ENCODE results near the gene MARCHF10. TPM values are rescaled to one million over a fixed set of nuclear protein-coding genes. Genes with fewer than 3 reads are reported as not detected.

MARCHF10 gene
- polyA plus RNA-seq, 1 experiment = 0.43 TPM

DNA sequence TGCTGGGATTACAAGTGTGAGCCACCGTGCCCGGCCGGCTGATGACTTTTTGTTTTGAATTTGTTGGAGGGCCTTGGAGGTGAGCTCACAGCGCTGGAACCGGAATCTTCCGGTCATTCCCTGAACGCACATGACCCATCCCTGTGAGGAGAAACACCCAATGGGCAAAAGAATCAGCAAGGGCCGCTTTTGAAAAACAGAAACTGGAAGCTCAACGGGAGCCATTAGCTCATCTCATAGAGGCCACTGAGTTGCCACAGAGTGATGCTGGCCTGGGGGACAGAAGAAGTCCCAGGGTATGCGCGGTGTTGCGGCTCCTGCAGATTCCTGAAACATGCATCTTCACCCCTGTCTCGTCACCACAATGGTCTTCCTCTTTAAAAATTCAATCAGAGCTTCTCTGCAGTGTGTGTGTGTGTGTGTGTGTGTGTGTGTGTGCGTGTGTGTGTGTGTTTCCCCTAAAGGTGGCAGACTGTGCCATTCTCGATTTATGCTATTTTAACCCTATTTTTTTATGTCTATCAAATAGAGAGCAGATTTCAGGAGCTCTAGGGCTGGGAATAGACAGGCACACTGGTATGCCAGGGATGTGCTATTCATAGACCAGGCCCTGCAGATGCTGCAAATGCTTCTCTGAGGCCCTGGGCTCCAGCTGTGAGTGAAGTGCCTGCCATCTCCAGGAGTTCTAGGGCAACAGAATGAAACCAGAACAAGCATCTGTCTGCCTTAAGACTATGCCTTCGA lies 68.3 kb downstream of the MARCHF10 start:
- CTCF ChIA-PET = interaction anchor here (0.6 to 2.0 kb wide), 7 partner anchors 11 to 879 kb away, joined by 3 to 6 read pairs (median 3); no protein-coding TSS in a partner anchor
- POLR2A ChIA-PET = interaction anchor here (0.7 kb wide), 1 partner anchor 52 kb away, joined by 12 read pairs; no protein-coding TSS in a partner anchor
- H3K27me3 ChIP-seq (ENCODE audit: control insufficient read depth, insufficient read depth, low read length) = no peaks in the 10 kb centered on the region
- no peaks in the 10 kb centered on the region for H3K36me3 ChIP-seq (ENCODE audit: control insufficient read depth, insufficient read depth, low read length)
- TF ChIP-seq, protein P1, sequence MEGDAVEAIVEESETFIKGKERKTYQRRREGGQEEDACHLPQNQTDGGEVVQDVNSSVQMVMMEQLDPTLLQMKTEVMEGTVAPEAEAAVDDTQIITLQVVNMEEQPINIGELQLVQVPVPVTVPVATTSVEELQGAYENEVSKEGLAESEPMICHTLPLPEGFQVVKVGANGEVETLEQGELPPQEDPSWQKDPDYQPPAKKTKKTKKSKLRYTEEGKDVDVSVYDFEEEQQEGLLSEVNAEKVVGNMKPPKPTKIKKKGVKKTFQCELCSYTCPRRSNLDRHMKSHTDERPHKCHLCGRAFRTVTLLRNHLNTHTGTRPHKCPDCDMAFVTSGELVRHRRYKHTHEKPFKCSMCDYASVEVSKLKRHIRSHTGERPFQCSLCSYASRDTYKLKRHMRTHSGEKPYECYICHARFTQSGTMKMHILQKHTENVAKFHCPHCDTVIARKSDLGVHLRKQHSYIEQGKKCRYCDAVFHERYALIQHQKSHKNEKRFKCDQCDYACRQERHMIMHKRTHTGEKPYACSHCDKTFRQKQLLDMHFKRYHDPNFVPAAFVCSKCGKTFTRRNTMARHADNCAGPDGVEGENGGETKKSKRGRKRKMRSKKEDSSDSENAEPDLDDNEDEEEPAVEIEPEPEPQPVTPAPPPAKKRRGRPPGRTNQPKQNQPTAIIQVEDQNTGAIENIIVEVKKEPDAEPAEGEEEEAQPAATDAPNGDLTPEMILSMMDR (IDR thresholded peaks at IDR 0.05; ENCODE audit: insufficient read depth, low read depth, low read length) = 0 out of 2 replicates have a peak, but pooled peaks have one; percentile 2
- DNase-seq (ENCODE audit: low read depth) = peak; percentile 41
- H3K4me3 ChIP-seq (ENCODE audit: low read depth, low read length) = no peak overlapping the region

DNA sequence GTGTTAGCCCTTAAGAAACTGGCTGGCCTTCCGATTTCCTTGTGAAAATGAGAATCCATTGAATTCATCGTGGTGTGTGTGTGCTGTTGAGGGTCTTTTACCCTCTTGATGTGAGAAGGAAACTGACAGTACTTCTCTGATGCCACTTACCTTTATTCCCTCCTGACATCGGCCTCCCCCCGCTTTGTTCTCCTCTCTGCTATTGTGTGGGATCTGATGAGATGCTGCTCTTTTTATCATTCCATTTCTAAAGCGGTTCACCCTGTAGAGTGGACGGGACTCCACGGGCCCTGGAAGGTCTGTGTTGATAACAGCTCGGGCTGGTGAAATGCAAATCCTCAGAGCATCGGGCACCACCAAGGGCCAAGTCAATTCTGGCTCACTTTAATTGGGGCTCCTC lies 69.8 kb downstream of the MARCHF10 start:
- Histone ChIP-seq H3K4me3 (ENCODE audit: low read depth, low read length) (no peak overlapping the region), H3K27me3 (ENCODE audit: control insufficient read depth, insufficient read depth, low read length) (no peaks in the 10 kb centered on the region), H3K36me3 (ENCODE audit: control insufficient read depth, insufficient read depth, low read length) (no peaks in the 10 kb centered on the region)
- TF ChIP-seq, protein P1 (IDR thresholded peaks at IDR 0.05; ENCODE audit: insufficient read depth, low read depth, low read length) = no peak
- ChIA-PET POLR2A (no interaction called here), CTCF (interaction anchor here (2.0 kb wide), 1 partner anchor 10 kb away, joined by 6 read pairs; no protein-coding TSS in a partner anchor)
- DNase-seq (ENCODE audit: low read depth) = no peak

DNA sequence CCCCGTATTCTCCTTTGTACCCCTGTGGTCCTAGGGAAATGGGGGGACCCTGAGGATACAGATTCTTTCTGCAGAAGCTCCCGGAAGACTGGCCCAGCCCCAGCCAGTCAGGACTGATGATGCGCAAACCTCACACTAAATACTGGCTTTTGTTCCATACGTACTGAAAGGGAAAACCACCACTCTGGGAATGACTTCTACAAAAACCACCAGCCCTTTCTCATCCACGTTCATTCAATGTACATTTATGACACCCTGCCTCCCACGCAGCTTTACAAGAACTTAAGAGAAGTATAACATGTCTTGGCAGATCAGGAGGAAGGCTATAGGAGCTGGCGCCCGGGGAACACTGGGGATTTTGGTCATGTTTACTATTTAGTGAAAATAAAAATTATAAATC lies 70.6 kb downstream of the MARCHF10 start:
- TF ChIP-seq, protein P1 (IDR thresholded peaks at IDR 0.05; ENCODE audit: insufficient read depth, low read depth, low read length) = no peak
- ChIA-PET POLR2A (no interaction called here), CTCF (no interaction called here)
- no peaks in the 10 kb centered on the region for H3K36me3 ChIP-seq (ENCODE audit: control insufficient read depth, insufficient read depth, low read length)
- no peak overlapping the region for H3K4me3 ChIP-seq (ENCODE audit: low read depth, low read length)
- DNase-seq (ENCODE audit: low read depth) = no peak
- H3K27me3 ChIP-seq (ENCODE audit: control insufficient read depth, insufficient read depth, low read length) = no peaks in the 10 kb centered on the region

DNA sequence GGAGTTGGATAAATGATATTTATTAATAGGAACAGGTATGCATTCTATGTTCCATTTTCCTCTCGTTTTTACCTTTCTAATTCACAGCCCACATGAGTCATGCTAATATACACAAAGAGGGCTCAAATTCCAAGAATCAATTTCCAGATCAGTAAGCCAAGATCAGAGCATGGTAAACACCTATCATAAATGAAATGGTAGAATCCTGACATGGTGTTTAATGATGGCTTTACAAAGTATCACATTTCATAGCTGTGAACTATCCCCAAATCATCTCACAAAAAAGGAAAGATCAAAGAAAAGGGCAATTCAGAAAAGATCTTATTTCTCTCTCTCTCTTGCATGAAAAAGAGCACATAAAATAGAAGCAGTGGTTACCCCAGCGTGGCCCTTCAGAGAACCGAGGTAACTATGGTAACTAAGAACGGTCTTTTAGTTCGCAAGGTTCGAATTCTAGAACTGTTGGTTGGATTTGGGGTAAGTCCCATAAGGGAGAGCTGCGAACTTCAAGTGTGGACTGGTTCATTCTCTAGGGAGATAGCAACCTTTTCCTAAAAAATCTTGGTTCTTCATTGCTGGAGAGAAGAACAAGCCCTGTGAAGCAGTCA lies 73.0 kb downstream of the MARCHF10 start:
- CTCF ChIA-PET = no interaction called here
- Histone ChIP-seq H3K4me3 (ENCODE audit: low read depth, low read length) (no peak overlapping the region), H3K36me3 (ENCODE audit: control insufficient read depth, insufficient read depth, low read length) (no peaks in the 10 kb centered on the region), H3K27me3 (ENCODE audit: control insufficient read depth, insufficient read depth, low read length) (no peaks in the 10 kb centered on the region)
- POLR2A ChIA-PET = interaction anchor here (0.6 kb wide), 1 partner anchor 88 kb away, joined by 3 read pairs; no protein-coding TSS in a partner anchor
- TF ChIP-seq, protein P1 (IDR thresholded peaks at IDR 0.05; ENCODE audit: insufficient read depth, low read depth, low read length) = no peak
- no peak for DNase-seq (ENCODE audit: low read depth)

DNA sequence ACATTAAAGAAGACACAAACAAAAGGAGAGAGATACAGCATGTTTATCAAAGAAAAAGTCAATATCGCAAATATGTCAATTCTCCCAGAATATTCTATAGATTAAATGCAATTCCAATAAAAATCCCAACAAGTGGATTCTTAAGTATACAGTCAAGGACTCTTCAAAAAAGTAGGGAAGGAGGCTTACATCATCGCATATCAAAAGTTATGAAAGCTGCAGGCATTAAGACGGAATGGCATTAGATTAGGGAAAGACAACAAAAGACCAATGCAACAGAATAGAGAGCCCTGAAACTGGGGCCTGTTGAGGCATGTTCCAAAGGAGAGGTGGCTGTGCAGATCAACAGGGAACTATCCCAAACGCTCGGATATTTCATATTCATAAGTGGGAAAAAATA lies 76.0 kb downstream of the MARCHF10 start:
- DNase-seq (ENCODE audit: low read depth) = no peak
- POLR2A ChIA-PET = no interaction called here
- H3K36me3 ChIP-seq (ENCODE audit: control insufficient read depth, insufficient read depth, low read length) = no peaks in the 10 kb centered on the region
- no peak overlapping the region for H3K4me3 ChIP-seq (ENCODE audit: low read depth, low read length)
- CTCF ChIA-PET = interaction anchor here (1.0 kb wide), 1 partner anchor 15 kb away, joined by 3 read pairs; no protein-coding TSS in a partner anchor
- no peaks in the 10 kb centered on the region for H3K27me3 ChIP-seq (ENCODE audit: control insufficient read depth, insufficient read depth, low read length)
- TF ChIP-seq, protein P1 (IDR thresholded peaks at IDR 0.05; ENCODE audit: insufficient read depth, low read depth, low read length) = no peak

All from BJ (cell line).